ENCODE results near the gene NACC1. TPM values are rescaled to one million over a fixed set of nuclear protein-coding genes. Genes with fewer than 3 reads are reported as not detected.

The NACC1 gene
- total and polyA plus RNA-seq, 2 of the 13 experiments (the other 11 are each of a cell fraction or from before 2014, with no cell fraction given): 31.8 to 42.3 TPM

GRCh38 chr19:13162724-13163608 is 44.9 kb downstream of the NACC1 start (continued):
- peak; percentile 52 for TF ChIP-seq IRF9 (CRISPR knock-in tag; IDR thresholded peaks at IDR 0.05; ENCODE audit: borderline replicate concordance)
- TF ChIP-seq YEATS4 (CRISPR knock-in tag; IDR thresholded peaks at IDR 0.05; ENCODE audit: borderline replicate concordance): peak; percentile 71; the same call in 1 of the 2 replicates
- no peak; the same call in 1 of the 2 replicates for TF ChIP-seq MZF1 (CRISPR knock-in tag; IDR thresholded peaks at IDR 0.05; ENCODE audit: borderline replicate concordance)
- TF ChIP-seq RBFOX2 (IDR thresholded peaks at IDR 0.05; ENCODE audit: low read depth, low read length): peak; percentile 87
- no peak for TF ChIP-seq SRSF4 (IDR thresholded peaks at IDR 0.05; ENCODE audit: low read depth, low read length, poor library complexity, severe bottlenecking)
- TF ChIP-seq ZNF614 (CRISPR knock-in tag; IDR thresholded peaks at IDR 0.05; ENCODE audit: borderline replicate concordance): peak; percentile 88; the same call in 1 of the 2 replicates
- TF ChIP-seq ZNF556 (CRISPR knock-in tag; IDR thresholded peaks at IDR 0.05; ENCODE audit: borderline replicate concordance): peak; percentile 78; the same call in 1 of the 2 replicates
- TF ChIP-seq ZNF746 (CRISPR knock-in tag; IDR thresholded peaks at IDR 0.05): 0 out of 2 replicates have a peak, but pooled peaks have one; percentile 70
- peak; percentile 92 for TF ChIP-seq ZGPAT (CRISPR knock-in tag; IDR thresholded peaks at IDR 0.05)
- TF ChIP-seq XRCC5 (optimal IDR thresholded peaks at IDR 0.05; ENCODE audit: low read length): peak; percentile 58
- TF ChIP-seq ZNF180 (CRISPR knock-in tag; IDR thresholded peaks at IDR 0.05; ENCODE audit: borderline replicate concordance, low read depth): no peak
- TF ChIP-seq POLR2G (IDR thresholded peaks at IDR 0.05; ENCODE audit: low read depth, low read length): peak; percentile 66
- TF ChIP-seq ATF7-NPFF (CRISPR knock-in tag; IDR thresholded peaks at IDR 0.05; ENCODE audit: low read depth): peak; percentile 88
- TF ChIP-seq ZNF143 (CRISPR knock-in tag; IDR thresholded peaks at IDR 0.05): peak; percentile 23; the same call in 1 of the 2 replicates
- peak; percentile 32; the same call in 1 of the 2 replicates for TF ChIP-seq ZFP90 (CRISPR knock-in tag; IDR thresholded peaks at IDR 0.05; ENCODE audit: borderline replicate concordance)
- TF ChIP-seq ZNF687 (CRISPR knock-in tag; IDR thresholded peaks at IDR 0.05): peak; percentile 95
- no peak for TF ChIP-seq LCORL (IDR thresholded peaks at IDR 0.05)
- TF ChIP-seq LCORL (CRISPR knock-in tag; IDR thresholded peaks at IDR 0.05): peak; percentile 91
- TF ChIP-seq DRAP1 (CRISPR knock-in tag; IDR thresholded peaks at IDR 0.05): peak; percentile 93
- TF ChIP-seq MXD3 (CRISPR knock-in tag; IDR thresholded peaks at IDR 0.05): peak; percentile 50; the same call in 1 of the 2 replicates
- TF ChIP-seq JUND (CRISPR knock-in tag; IDR thresholded peaks at IDR 0.05): 0 out of 2 replicates have a peak, but pooled peaks have one; percentile 28

All from HepG2 (cell line).